K562 (cell line): ENCODE results near the gene SCAMP3. TPM values are rescaled to one million over a fixed set of nuclear protein-coding genes. Genes with fewer than 3 reads are reported as not detected.

Experiments
- DIDO1 ChIP-seq: fragments of 450-650 bp; IDR thresholded peaks from 2 replicates; pipeline ENCODE4 v1.6.1; 2016; ENCODE audit warnings: low read depth, missing biosample characterization, missing genetic modification characterization
- MAFF ChIP-seq: IDR thresholded peaks from 2 replicates; pipeline ENCODE4 v1.6.1; 2012; ENCODE audit warnings: low read length, improper control_type of control experiment
- RBM22 ChIP-seq: fragments of 200-400 bp; formaldehyde crosslinking; IDR thresholded peaks from 2 replicates; pipeline ENCODE4 v1.6.1; 2018; ENCODE audit warnings: low read length, low read depth; ENCODE audit not compliant: poor library complexity, severe bottlenecking
- SMARCB1 ChIP-seq: IDR thresholded peaks from 2 replicates; pipeline ENCODE4 v1.6.1; 2011; ENCODE audit warnings: improper control_type of control experiment, low read depth; ENCODE audit not compliant: insufficient read length
- YBX1 ChIP-seq: fragments of 450-650 bp; IDR thresholded peaks from 2 replicates; pipeline ENCODE4 v1.7.1; 2016; ENCODE audit warnings: mild to moderate bottlenecking
- ZNF431 ChIP-seq: sonication (generic); formaldehyde crosslinking; IDR thresholded peaks from 2 replicates; pipeline ENCODE4 v1.8.0; 2022; ENCODE audit warnings: mild to moderate bottlenecking, missing genetic modification reagents
- ZNF707 ChIP-seq: fragments of 250-450 bp; sonication (Bioruptor Pico); conservative IDR thresholded peaks from 2 replicates; pipeline ENCODE4 v1.8.0; 2022; ENCODE audit warnings: inconsistent platforms, mild to moderate bottlenecking, moderate library complexity
- ZNF75A ChIP-seq: fragments of 450-650 bp; formaldehyde crosslinking; IDR thresholded peaks from 2 replicates; pipeline ENCODE4 v1.4.0; 2020; ENCODE audit warnings: mild to moderate bottlenecking
- polyA plus RNA-seq, 8 experiments: library from polyadenylated mRNA; depleted of rRNA in 4 of 8; stranded (reverse) in 5 of 8; unstranded in 3 of 8; fragments of >200 nt; fragmentation: Nextera tagmentation in 2 of 8; fragmentation: Illumina TruSeq in 1 of 8; extraction: Ambion mirVana in 2 of 8; extraction: Trizol in 1 of 8; gene quantifications; 2 replicates each; pipeline versions ENCODE4 v1.2.1 to v1.2.3, GENCODE V29; 2011 to 2014; ENCODE audit warnings: inconsistent platforms in 1 of 8, missing spikeins in 1 of 8
- total RNA-seq, 7 experiments: library from RNA; depleted of rRNA in 6 of 7; stranded (reverse); fragments of >200 nt in 6 of 7; fragmentation: Illumina TruSeq in 2 of 7; extraction: Trizol in 2 of 7; gene quantifications; 2 replicates each; pipeline versions ENCODE4 v1.2.1 to v1.2.3, GENCODE V29; 2011 to 2021; ENCODE audit warnings: low replicate concordance in 1 of 7
- TF ChIP-seq, protein P1 (sequence below), 3 experiments: IDR thresholded peaks in 2 of 3; conservative IDR thresholded peaks in 1 of 3; 2 replicates each; pipeline ENCODE4 v1.5.1; 2011 to 2012; ENCODE audit warnings: low read length in 3 of 3, mild to moderate bottlenecking in 3 of 3, control low read depth in 2 of 3, improper control_type of control experiment in 1 of 3, inconsistent platforms in 1 of 3, low read depth in 1 of 3, mixed read lengths in 1 of 3, moderate library complexity in 1 of 3; ENCODE audit not compliant: insufficient read depth in 2 of 3
- TF ChIP-seq, protein P2 (sequence below): fragments of 250-450 bp; sonication (Bioruptor Pico); IDR thresholded peaks from 2 replicates; pipeline ENCODE4 v1.4.0; 2020; ENCODE audit warnings: mild to moderate bottlenecking, moderate library complexity
- TF ChIP-seq, protein P3 (sequence below), 3 experiments: fragments of 200-800 bp in 1 of 3; sonication (Bioruptor generic) in 1 of 3; sonication (generic) in 1 of 3; formaldehyde crosslinking in 1 of 3; IDR thresholded peaks; 2 replicates each; pipeline versions ENCODE4 v1.6.1 to v1.8.0; 2016 to 2022; ENCODE audit warnings: mild to moderate bottlenecking in 2 of 3, missing compliant biosample characterization in 2 of 3, missing genetic modification characterization in 2 of 3, missing genetic modification reagents in 1 of 3
- TF ChIP-seq, protein P4 (sequence below), 2 experiments: fragments of 150-350 bp in 1 of 2; IDR thresholded peaks; 2 replicates each; pipeline ENCODE4 v1.6.1; 2012 to 2016; ENCODE audit warnings: low read depth in 2 of 2, low read length in 2 of 2, mild to moderate bottlenecking in 1 of 2, moderate library complexity in 1 of 2

The SCAMP3 gene
- total and polyA plus RNA-seq, 9 of the 15 experiments (the other 6 are each of a cell fraction or from before 2014, with no cell fraction given), result 14.2 to 131 (median 86.1) TPM

DNA sequence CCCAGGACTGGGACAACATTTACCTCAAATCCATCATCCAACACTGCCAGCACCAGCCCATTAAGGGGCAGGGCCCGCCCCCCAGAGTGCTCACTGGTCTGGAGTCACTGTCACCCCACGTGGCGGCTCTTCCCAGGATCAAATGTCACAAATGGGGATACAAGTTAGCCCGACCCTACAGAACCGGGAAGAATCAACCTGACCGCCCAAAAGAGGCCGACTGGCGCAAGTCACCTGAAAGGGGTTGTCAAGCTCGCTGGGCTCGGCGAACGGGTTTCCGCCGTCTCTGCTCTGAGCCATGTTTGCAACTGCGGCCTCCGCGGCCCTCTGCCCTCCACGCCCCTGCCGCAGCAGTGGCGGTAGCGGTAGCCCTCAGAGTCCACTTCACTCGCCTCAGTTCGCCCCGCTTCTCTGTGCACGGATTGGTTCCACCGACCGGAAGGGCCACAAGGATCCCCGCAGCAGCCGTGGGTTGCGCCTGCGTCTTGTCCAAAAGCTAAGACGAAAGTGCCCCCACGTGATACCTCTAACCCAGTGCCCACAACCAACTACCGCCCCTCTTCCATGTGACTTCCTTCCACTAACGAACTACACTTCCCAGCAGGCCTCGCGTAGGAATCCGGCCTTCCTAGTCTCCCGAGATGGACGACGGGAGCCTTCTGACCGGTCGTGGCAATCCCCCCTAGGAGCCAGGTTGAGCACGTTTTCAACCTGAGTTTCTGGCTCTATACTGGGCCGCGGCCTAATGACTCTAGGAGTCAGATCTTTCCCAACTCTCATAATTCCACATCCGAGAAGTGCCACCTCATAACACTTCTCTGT is at the start of gene SCAMP3 (continued):
- TF ChIP-seq ZNF707 (CRISPR knock-in tag), result no peak
- TF ChIP-seq DIDO1 (tag), result no peak
- TF ChIP-seq, protein P1, sequence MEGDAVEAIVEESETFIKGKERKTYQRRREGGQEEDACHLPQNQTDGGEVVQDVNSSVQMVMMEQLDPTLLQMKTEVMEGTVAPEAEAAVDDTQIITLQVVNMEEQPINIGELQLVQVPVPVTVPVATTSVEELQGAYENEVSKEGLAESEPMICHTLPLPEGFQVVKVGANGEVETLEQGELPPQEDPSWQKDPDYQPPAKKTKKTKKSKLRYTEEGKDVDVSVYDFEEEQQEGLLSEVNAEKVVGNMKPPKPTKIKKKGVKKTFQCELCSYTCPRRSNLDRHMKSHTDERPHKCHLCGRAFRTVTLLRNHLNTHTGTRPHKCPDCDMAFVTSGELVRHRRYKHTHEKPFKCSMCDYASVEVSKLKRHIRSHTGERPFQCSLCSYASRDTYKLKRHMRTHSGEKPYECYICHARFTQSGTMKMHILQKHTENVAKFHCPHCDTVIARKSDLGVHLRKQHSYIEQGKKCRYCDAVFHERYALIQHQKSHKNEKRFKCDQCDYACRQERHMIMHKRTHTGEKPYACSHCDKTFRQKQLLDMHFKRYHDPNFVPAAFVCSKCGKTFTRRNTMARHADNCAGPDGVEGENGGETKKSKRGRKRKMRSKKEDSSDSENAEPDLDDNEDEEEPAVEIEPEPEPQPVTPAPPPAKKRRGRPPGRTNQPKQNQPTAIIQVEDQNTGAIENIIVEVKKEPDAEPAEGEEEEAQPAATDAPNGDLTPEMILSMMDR (IDR thresholded peaks at IDR 0.05 in 2 of 3, conservative IDR thresholded peaks at IDR 0.05 in 1 of 3; ENCODE audit: insufficient read depth in 2 of 3, low read depth in 1 of 3, low read length in 3 of 3), result no peak
- no peak for TF ChIP-seq YBX1
- TF ChIP-seq, protein P2, sequence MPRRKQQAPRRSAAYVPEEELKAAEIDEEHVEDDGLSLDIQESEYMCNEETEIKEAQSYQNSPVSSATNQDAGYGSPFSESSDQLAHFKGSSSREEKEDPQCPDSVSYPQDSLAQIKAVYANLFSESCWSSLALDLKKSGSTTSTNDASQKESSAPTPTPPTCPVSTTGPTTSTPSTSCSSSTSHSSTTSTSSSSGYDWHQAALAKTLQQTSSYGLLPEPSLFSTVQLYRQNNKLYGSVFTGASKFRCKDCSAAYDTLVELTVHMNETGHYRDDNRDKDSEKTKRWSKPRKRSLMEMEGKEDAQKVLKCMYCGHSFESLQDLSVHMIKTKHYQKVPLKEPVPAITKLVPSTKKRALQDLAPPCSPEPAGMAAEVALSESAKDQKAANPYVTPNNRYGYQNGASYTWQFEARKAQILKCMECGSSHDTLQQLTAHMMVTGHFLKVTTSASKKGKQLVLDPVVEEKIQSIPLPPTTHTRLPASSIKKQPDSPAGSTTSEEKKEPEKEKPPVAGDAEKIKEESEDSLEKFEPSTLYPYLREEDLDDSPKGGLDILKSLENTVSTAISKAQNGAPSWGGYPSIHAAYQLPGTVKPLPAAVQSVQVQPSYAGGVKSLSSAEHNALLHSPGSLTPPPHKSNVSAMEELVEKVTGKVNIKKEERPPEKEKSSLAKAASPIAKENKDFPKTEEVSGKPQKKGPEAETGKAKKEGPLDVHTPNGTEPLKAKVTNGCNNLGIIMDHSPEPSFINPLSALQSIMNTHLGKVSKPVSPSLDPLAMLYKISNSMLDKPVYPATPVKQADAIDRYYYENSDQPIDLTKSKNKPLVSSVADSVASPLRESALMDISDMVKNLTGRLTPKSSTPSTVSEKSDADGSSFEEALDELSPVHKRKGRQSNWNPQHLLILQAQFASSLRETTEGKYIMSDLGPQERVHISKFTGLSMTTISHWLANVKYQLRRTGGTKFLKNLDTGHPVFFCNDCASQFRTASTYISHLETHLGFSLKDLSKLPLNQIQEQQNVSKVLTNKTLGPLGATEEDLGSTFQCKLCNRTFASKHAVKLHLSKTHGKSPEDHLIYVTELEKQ (CRISPR knock-in tag), result peak; percentile 43; the same call in 1 of the 2 replicates
- TF ChIP-seq, protein P3, sequence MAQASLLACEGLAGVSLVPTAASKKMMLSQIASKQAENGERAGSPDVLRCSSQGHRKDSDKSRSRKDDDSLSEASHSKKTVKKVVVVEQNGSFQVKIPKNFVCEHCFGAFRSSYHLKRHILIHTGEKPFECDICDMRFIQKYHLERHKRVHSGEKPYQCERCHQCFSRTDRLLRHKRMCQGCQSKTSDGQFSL (CRISPR knock-in tag; IDR thresholded peaks at IDR 0.05), result no peak
- TF ChIP-seq, protein P3 (tag; IDR thresholded peaks at IDR 0.05), result no peak
- peak; percentile 2; the same call in 1 of the 2 replicates for TF ChIP-seq MAFF
- TF ChIP-seq ZNF75A (CRISPR knock-in tag), result peak; percentile 65; the same call in 1 of the 2 replicates
- no peak for TF ChIP-seq SMARCB1
- TF ChIP-seq, protein P4, sequence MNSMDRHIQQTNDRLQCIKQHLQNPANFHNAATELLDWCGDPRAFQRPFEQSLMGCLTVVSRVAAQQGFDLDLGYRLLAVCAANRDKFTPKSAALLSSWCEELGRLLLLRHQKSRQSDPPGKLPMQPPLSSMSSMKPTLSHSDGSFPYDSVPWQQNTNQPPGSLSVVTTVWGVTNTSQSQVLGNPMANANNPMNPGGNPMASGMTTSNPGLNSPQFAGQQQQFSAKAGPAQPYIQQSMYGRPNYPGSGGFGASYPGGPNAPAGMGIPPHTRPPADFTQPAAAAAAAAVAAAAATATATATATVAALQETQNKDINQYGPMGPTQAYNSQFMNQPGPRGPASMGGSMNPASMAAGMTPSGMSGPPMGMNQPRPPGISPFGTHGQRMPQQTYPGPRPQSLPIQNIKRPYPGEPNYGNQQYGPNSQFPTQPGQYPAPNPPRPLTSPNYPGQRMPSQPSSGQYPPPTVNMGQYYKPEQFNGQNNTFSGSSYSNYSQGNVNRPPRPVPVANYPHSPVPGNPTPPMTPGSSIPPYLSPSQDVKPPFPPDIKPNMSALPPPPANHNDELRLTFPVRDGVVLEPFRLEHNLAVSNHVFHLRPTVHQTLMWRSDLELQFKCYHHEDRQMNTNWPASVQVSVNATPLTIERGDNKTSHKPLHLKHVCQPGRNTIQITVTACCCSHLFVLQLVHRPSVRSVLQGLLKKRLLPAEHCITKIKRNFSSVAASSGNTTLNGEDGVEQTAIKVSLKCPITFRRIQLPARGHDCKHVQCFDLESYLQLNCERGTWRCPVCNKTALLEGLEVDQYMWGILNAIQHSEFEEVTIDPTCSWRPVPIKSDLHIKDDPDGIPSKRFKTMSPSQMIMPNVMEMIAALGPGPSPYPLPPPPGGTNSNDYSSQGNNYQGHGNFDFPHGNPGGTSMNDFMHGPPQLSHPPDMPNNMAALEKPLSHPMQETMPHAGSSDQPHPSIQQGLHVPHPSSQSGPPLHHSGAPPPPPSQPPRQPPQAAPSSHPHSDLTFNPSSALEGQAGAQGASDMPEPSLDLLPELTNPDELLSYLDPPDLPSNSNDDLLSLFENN (IDR thresholded peaks at IDR 0.05; ENCODE audit: low read depth in 2 of 2, low read length in 2 of 2), result no peak
- peak; percentile 89 for TF ChIP-seq RBM22
- no peak for TF ChIP-seq ZNF431
